GM10266 (cell line): ENCODE results near the gene OLFM2.

Experiments used
- DNase-seq: peaks from one replicate; pipeline ENCODE4 v3.0.0; 2012; ENCODE audit errors: extremely low spot score
- TF ChIP-seq, protein P1 (sequence below): IDR thresholded peaks from 2 replicates; pipeline ENCODE4 v1.5.1; 2012; ENCODE audit warnings: mild to moderate bottlenecking, low read depth; ENCODE audit not compliant: control insufficient read depth, insufficient read depth; ENCODE audit errors: missing control alignments

OLFM2 gene

DNA sequence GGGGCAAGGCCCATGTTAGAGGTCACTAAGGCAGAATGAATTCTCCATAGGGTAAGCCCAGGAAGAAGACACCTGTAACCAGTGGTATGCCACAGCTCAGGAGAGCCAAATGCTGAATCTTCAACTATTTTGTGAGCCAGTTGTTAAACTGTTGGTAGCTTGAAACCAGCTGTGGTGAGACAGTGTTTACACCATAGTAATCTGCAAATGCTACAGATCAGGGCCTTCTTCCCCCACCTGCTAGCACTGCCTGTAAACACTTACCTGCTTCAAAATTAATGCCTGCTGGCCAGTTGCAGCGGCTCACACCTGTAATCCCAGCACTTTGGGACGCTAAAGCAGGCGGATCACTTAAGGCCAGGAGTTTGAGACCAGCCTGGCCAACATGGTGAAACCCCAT is 129.5 kb downstream of the OLFM2 start:
- DNase-seq, result no peak
- TF ChIP-seq, protein P1, sequence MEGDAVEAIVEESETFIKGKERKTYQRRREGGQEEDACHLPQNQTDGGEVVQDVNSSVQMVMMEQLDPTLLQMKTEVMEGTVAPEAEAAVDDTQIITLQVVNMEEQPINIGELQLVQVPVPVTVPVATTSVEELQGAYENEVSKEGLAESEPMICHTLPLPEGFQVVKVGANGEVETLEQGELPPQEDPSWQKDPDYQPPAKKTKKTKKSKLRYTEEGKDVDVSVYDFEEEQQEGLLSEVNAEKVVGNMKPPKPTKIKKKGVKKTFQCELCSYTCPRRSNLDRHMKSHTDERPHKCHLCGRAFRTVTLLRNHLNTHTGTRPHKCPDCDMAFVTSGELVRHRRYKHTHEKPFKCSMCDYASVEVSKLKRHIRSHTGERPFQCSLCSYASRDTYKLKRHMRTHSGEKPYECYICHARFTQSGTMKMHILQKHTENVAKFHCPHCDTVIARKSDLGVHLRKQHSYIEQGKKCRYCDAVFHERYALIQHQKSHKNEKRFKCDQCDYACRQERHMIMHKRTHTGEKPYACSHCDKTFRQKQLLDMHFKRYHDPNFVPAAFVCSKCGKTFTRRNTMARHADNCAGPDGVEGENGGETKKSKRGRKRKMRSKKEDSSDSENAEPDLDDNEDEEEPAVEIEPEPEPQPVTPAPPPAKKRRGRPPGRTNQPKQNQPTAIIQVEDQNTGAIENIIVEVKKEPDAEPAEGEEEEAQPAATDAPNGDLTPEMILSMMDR, result no peak
